ENCODE results near the gene ZNF2.

DNA sequence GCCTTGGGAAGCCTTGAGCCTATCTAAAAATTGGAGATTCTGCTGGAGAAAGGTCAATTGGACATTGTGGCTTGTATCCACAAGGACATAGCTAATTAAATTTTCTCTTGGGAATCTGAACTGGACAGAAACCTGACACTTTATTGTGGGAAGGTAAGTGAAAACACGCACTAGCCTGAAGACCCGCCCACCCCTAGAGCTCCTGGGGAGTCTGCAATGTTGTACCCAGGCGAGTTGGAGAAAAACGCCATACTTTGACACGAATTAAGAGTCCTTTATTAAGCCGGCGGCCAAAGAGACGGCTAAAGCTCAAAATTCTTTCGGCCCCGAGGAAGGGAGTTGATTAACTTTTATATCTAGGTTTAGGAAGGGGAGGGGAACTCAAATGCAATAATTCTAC, 40.5 kb downstream of the ZNF2 start:
- TF ChIP-seq, protein P1, sequence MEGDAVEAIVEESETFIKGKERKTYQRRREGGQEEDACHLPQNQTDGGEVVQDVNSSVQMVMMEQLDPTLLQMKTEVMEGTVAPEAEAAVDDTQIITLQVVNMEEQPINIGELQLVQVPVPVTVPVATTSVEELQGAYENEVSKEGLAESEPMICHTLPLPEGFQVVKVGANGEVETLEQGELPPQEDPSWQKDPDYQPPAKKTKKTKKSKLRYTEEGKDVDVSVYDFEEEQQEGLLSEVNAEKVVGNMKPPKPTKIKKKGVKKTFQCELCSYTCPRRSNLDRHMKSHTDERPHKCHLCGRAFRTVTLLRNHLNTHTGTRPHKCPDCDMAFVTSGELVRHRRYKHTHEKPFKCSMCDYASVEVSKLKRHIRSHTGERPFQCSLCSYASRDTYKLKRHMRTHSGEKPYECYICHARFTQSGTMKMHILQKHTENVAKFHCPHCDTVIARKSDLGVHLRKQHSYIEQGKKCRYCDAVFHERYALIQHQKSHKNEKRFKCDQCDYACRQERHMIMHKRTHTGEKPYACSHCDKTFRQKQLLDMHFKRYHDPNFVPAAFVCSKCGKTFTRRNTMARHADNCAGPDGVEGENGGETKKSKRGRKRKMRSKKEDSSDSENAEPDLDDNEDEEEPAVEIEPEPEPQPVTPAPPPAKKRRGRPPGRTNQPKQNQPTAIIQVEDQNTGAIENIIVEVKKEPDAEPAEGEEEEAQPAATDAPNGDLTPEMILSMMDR (IDR thresholded peaks at IDR 0.05; ENCODE audit: poor library complexity, severe bottlenecking), result no peak
- TF ChIP-seq TAF1 (IDR thresholded peaks at IDR 0.05; ENCODE audit: low read depth), result no peak
- TF ChIP-seq, protein P2, sequence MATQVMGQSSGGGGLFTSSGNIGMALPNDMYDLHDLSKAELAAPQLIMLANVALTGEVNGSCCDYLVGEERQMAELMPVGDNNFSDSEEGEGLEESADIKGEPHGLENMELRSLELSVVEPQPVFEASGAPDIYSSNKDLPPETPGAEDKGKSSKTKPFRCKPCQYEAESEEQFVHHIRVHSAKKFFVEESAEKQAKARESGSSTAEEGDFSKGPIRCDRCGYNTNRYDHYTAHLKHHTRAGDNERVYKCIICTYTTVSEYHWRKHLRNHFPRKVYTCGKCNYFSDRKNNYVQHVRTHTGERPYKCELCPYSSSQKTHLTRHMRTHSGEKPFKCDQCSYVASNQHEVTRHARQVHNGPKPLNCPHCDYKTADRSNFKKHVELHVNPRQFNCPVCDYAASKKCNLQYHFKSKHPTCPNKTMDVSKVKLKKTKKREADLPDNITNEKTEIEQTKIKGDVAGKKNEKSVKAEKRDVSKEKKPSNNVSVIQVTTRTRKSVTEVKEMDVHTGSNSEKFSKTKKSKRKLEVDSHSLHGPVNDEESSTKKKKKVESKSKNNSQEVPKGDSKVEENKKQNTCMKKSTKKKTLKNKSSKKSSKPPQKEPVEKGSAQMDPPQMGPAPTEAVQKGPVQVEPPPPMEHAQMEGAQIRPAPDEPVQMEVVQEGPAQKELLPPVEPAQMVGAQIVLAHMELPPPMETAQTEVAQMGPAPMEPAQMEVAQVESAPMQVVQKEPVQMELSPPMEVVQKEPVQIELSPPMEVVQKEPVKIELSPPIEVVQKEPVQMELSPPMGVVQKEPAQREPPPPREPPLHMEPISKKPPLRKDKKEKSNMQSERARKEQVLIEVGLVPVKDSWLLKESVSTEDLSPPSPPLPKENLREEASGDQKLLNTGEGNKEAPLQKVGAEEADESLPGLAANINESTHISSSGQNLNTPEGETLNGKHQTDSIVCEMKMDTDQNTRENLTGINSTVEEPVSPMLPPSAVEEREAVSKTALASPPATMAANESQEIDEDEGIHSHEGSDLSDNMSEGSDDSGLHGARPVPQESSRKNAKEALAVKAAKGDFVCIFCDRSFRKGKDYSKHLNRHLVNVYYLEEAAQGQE (IDR thresholded peaks at IDR 0.05; ENCODE audit: borderline replicate concordance), result no peak
